H1 (cell line): ENCODE data around the gene NHP2. TPM values are rescaled to one million over a fixed set of nuclear protein-coding genes. Genes with fewer than 3 reads are reported as not detected.

Experiments
- CTCF ChIA-PET: fragments of 300-600 bp; sonication (Branson Sonifier 250); formaldehyde crosslinking; loops from one replicate; lab custom pipeline; 2021; ENCODE audit not compliant: partially characterized antibody; lab: Charles Lee
- POLR2A ChIA-PET: fragments of 300-600 bp; sonication (Branson Sonifier 250); formaldehyde crosslinking; loops from one replicate; lab custom pipeline; 2021; ENCODE audit warnings: inconsistent platforms; ENCODE audit not compliant: partially characterized antibody; lab: Charles Lee
- DNase-seq, 2 experiments: peaks; one replicate each; pipeline versions ENCODE4 v3.0.0 to v3.0.0-alpha.2; 2010 to 2022; ENCODE audit warnings: low spot score in 2 of 2, low read depth in 1 of 2, mixed read lengths in 1 of 2
- FAIRE-seq: peaks from 2 replicates; lab custom pipeline; 2011; peaks lifted over from hg19 to GRCh38; lab: Jason Lieb, UNC
- H2AFZ ChIP-seq: 2 replicates; pipeline ENCODE4 v1.8.1; 2012; ENCODE audit warnings: low read length, inconsistent platforms
- H2AK5ac ChIP-seq: 2 replicates; pipeline ENCODE4 v1.6.1; 2013; ENCODE audit warnings: low read depth, low read length
- H2BK120ac ChIP-seq: replicated peaks from 2 replicates; pipeline ENCODE3; 2013; ENCODE audit warnings: low read depth, low read length, inconsistent platforms
- H2BK12ac ChIP-seq: 2 replicates; pipeline ENCODE4 v1.6.1; 2013; ENCODE audit warnings: low read depth, low read length
- H2BK15ac ChIP-seq: 2 replicates; pipeline ENCODE4 v1.6.1; 2013; ENCODE audit warnings: low read length
- H2BK20ac ChIP-seq: 2 replicates; pipeline ENCODE4 v1.6.1; 2013; ENCODE audit warnings: low read length
- H2BK5ac ChIP-seq: 2 replicates; pipeline ENCODE4 v1.6.1; 2013; ENCODE audit warnings: low read depth, low read length
- H3K14ac ChIP-seq: 2 replicates; pipeline ENCODE4 v1.6.1; 2013; ENCODE audit warnings: inconsistent platforms; ENCODE audit not compliant: insufficient read length
- H3K18ac ChIP-seq: 2 replicates; pipeline ENCODE4 v1.6.1; 2013; ENCODE audit warnings: low read length; ENCODE audit errors: extremely low read depth
- H3K23ac ChIP-seq: 2 replicates; pipeline ENCODE4 v1.6.1; 2013; ENCODE audit warnings: inconsistent platforms; ENCODE audit not compliant: insufficient read length
- H3K23me2 ChIP-seq: 2 replicates; pipeline ENCODE4 v1.6.1; 2013; ENCODE audit warnings: low read depth, low read length
- H3K27ac ChIP-seq: 2 replicates; pipeline ENCODE4 v1.6.1; 2011; ENCODE audit warnings: low read depth, low read length, inconsistent platforms
- H3K27me3 ChIP-seq, 4 experiments: replicated peaks in 1 of 4; 1 replicate in 1 of 4; 2 replicates in 3 of 4; pipeline versions ENCODE4 v1.6.1 to v1.8.1; 2011 to 2013; ENCODE audit warnings: low read length in 3 of 4, mild to moderate bottlenecking in 3 of 4, inconsistent platforms in 2 of 4, mixed read lengths in 2 of 4, moderate library complexity in 1 of 4; ENCODE audit not compliant: control insufficient read depth in 3 of 4, insufficient read depth in 3 of 4; ENCODE audit errors: extremely low read depth in 1 of 4
- H3K36me3 ChIP-seq, 4 experiments: 2 replicates each; pipeline versions ENCODE4 v1.6.1 to v1.8.1; 2011 to 2013; ENCODE audit warnings: mild to moderate bottlenecking in 4 of 4, low read length in 3 of 4, moderate library complexity in 2 of 4, control low read depth in 1 of 4, inconsistent platforms in 1 of 4; ENCODE audit not compliant: insufficient read depth in 4 of 4, control insufficient read depth in 2 of 4
- H3K4ac ChIP-seq: replicated peaks from 2 replicates; pipeline ENCODE3; 2013; ENCODE audit warnings: low read length, low read depth, mixed read lengths, inconsistent platforms; ENCODE audit not compliant: insufficient read length
- H3K4me1 ChIP-seq, 4 experiments: replicated peaks in 1 of 4; 1 replicate in 1 of 4; 2 replicates in 3 of 4; pipeline versions ENCODE4 v1.6.1 to v1.8.1; 2011 to 2013; ENCODE audit warnings: low read length in 3 of 4, inconsistent platforms in 2 of 4, mixed read lengths in 1 of 4; ENCODE audit not compliant: insufficient read depth in 4 of 4, control insufficient read depth in 3 of 4
- H3K4me2 ChIP-seq, 2 experiments: 2 replicates each; pipeline versions ENCODE4 v1.6.1 to v1.8.1; 2011 to 2013; ENCODE audit warnings: low read depth in 2 of 2, low read length in 2 of 2, control low read depth in 1 of 2, inconsistent platforms in 1 of 2, mild to moderate bottlenecking in 1 of 2; ENCODE audit not compliant: insufficient read depth in 1 of 2
- H3K4me3 ChIP-seq, 4 experiments: fragments of 200-600, 300-600 bp in 1 of 4; sonication (generic), shearing (Covaris generic), sonication (Bioruptor Twin) in 1 of 4; 2 replicates each; pipeline versions ENCODE4 v1.5.1 to v1.8.1; 2011 to 2016; ENCODE audit warnings: low read length in 4 of 4, low read depth in 3 of 4, control low read depth in 2 of 4, inconsistent platforms in 2 of 4, mild to moderate bottlenecking in 2 of 4, mixed read lengths in 1 of 4, moderate library complexity in 1 of 4; ENCODE audit not compliant: insufficient read depth in 2 of 4; ENCODE audit errors: extremely low read depth in 1 of 4
- H3K56ac ChIP-seq: replicated peaks from 2 replicates; pipeline ENCODE3; 2013; ENCODE audit warnings: low read depth, mild to moderate bottlenecking, mixed read lengths, low read length, inconsistent platforms; ENCODE audit not compliant: insufficient read length
- H3K79me1 ChIP-seq: 2 replicates; pipeline ENCODE4 v1.6.1; 2013; ENCODE audit warnings: low read depth, low read length, control low read depth
- H3K79me2 ChIP-seq, 2 experiments: 2 replicates each; pipeline versions ENCODE4 v1.6.1 to v1.8.1; 2012 to 2013; ENCODE audit warnings: low read length in 2 of 2, mild to moderate bottlenecking in 2 of 2, inconsistent platforms in 1 of 2; ENCODE audit not compliant: insufficient read depth in 2 of 2, control insufficient read depth in 1 of 2
- H3K9ac ChIP-seq, 4 experiments: replicated peaks in 1 of 4; 1 replicate in 1 of 4; 2 replicates in 3 of 4; pipeline versions ENCODE4 v1.6.1 to v1.8.1; 2011 to 2013; ENCODE audit warnings: low read depth in 3 of 4, low read length in 3 of 4, control low read depth in 2 of 4, mild to moderate bottlenecking in 2 of 4, moderate library complexity in 2 of 4, inconsistent platforms in 1 of 4; ENCODE audit errors: extremely low read depth in 1 of 4
- H3K9me3 ChIP-seq, 2 experiments: 2 replicates each; pipeline versions ENCODE4 v1.6.1 to v1.8.1; 2012 to 2013; ENCODE audit warnings: mild to moderate bottlenecking in 2 of 2, moderate library complexity in 2 of 2, control low read depth in 1 of 2, inconsistent platforms in 1 of 2, low read depth in 1 of 2, low read length in 1 of 2, mixed read lengths in 1 of 2; ENCODE audit not compliant: insufficient read depth in 2 of 2
- H4K20me1 ChIP-seq, 2 experiments: replicated peaks in 1 of 2; 2 replicates each; pipeline versions ENCODE3 to v1.8.1; 2011 to 2013; ENCODE audit warnings: inconsistent platforms in 2 of 2, low read length in 2 of 2, mild to moderate bottlenecking in 1 of 2; ENCODE audit not compliant: insufficient read depth in 2 of 2, control insufficient read depth in 1 of 2
- H4K5ac ChIP-seq: 2 replicates; pipeline ENCODE4 v1.6.1; 2013; ENCODE audit warnings: low read length, low read depth, mixed read lengths, inconsistent platforms; ENCODE audit not compliant: insufficient read length
- H4K8ac ChIP-seq: 2 replicates; pipeline ENCODE4 v1.8.0; 2013; ENCODE audit warnings: mild to moderate bottlenecking, moderate library complexity, low read length, inconsistent platforms; ENCODE audit not compliant: insufficient read depth; ENCODE audit errors: extremely low read depth
- H4K91ac ChIP-seq: replicated peaks from 2 replicates; pipeline ENCODE3; 2013; ENCODE audit warnings: low read length, mixed read lengths, inconsistent platforms; ENCODE audit not compliant: insufficient read length
- EP300 ChIP-seq, 2 experiments: IDR thresholded peaks; 1 replicate in 1 of 2; 2 replicates in 1 of 2; pipeline ENCODE4 v1.6.1; 2011 to 2012; ENCODE audit warnings: low read depth in 2 of 2, low read length in 2 of 2, mild to moderate bottlenecking in 2 of 2, borderline replicate concordance in 1 of 2, inconsistent platforms in 1 of 2, moderate library complexity in 1 of 2
- RBBP5 ChIP-seq: IDR thresholded peaks from 2 replicates; pipeline ENCODE4 v1.7.1; 2012; ENCODE audit warnings: low read depth, mild to moderate bottlenecking, inconsistent platforms, low read length, moderate library complexity, borderline replicate concordance
- RNF2 ChIP-seq: fragments of 200-900, 300-1000 bp; sonication (generic); IDR thresholded peaks from 2 replicates; pipeline ENCODE4 v1.7.1; 2016; ENCODE audit warnings: borderline replicate concordance, low read depth, mild to moderate bottlenecking, antibody characterized with exemption, low read length; ENCODE audit not compliant: poor library complexity, severe bottlenecking; ENCODE audit errors: missing control alignments
- ZNF274 ChIP-seq: IDR thresholded peaks from 2 replicates; pipeline ENCODE4 v1.7.0; 2012; ENCODE audit warnings: low read length, borderline replicate concordance; ENCODE audit errors: extremely low read depth
- WGBS, 2 experiments: shearing (Covaris generic) in 1 of 2; methylation state at CpG; one replicate each; pipeline versions ENCODE4 v1.1.6 to v1.1.7; 2013 to 2015; ENCODE audit warnings: low lambda C conversion rate in 2 of 2, mixed read lengths in 2 of 2, inconsistent platforms in 1 of 2, low coverage in 1 of 2, missing lambda C conversion rate in 1 of 2; ENCODE audit not compliant: insufficient replicate concordance in 2 of 2, insufficient coverage in 1 of 2, insufficient read length in 1 of 2; ENCODE audit errors: extremely low coverage in 1 of 2, missing lambda C conversion rate in 1 of 2; 5-methylcytosine and 5-hydroxymethylcytosine counted together
- polyA plus RNA-seq, 7 experiments: library from polyadenylated mRNA; depleted of rRNA in 3 of 7; stranded (reverse) in 5 of 7; unstranded in 2 of 7; fragments of >200 nt in 5 of 7; fragments of 200-250 nt in 2 of 7; gene quantifications; 1 replicate in 5 of 7; 2 replicates in 1 of 7; 4 replicates in 1 of 7; pipeline versions ENCODE4 v1.2.1 to v1.2.3, GENCODE V29; 2011 to 2013; ENCODE audit warnings: missing spikeins in 2 of 7, mixed read lengths in 2 of 7
- total RNA-seq: library from RNA; stranded (reverse); fragmentation: NEBNext Ultra II Directional; extraction: Animal tissue kit (Norgen Biotek cat#: 25700); gene quantifications from 2 replicates; pipeline ENCODE4 v1.2.1, GENCODE V29; 2021

Gene NHP2
- total and polyA plus RNA-seq, 2 of the 8 experiments (the other 6 are each of a cell fraction or from before 2014, with no cell fraction given): 241 to 263 TPM

GRCh38 chr5:178111925-178112324 lies 41.8 kb downstream of the NHP2 start:
- Histone ChIP-seq H4K5ac (no peak overlapping the region), H3K36me3 (no peaks in the 10 kb centered on the region), H2AK5ac (no peak overlapping the region), H4K20me1 (peaks cover 0 to 7% of the 10 kb centered on the region in 2 experiments), H3K56ac (no peak overlapping the region), H3K18ac (no peak overlapping the region), H3K4ac (no peak overlapping the region), H3K23ac (no peak overlapping the region), H3K9ac (no peak overlapping the region), H3K27ac (no peak overlapping the region), H3K14ac (no peak overlapping the region), H3K4me2 (no peak overlapping the region), H3K27me3 (no peaks in the 10 kb centered on the region), H3K4me1 (peaks cover under 1 to 32% (median 20%) of the 10 kb centered on the region in 4 experiments), H3K79me2 (peaks cover 8 to 38% of the 10 kb centered on the region in 2 experiments; a peak in 3 of 4 replicates), H4K8ac (no peak overlapping the region), H3K79me1 (peaks cover 9% of the 10 kb centered on the region), H3K9me3 (no peaks in the 10 kb centered on the region), H2BK15ac (no peak overlapping the region), H2BK20ac (0 out of 2 replicates have a peak overlapping the region, but pooled peaks have one; percentile 16), H2BK5ac (no peak overlapping the region), H2BK12ac (no peak overlapping the region), H2AFZ (no peak overlapping the region), H3K4me3 (no peak overlapping the region), H2BK120ac (no peak overlapping the region), H3K23me2 (peaks cover 20% of the 10 kb centered on the region), H4K91ac (no peak overlapping the region)
- DNase-seq (no peak), FAIRE-seq (no peak)
- POLR2A ChIA-PET: interaction anchor here (1.9 to 27.9 kb wide), 2 partner anchors 22 to 34 kb away, joined by 6 to 1250 read pairs; partner anchors contain the start of genes NHP2 and RMND5B
- 91% methylated on average over 2 of the region's 3 CpGs; no CpG with 5 or more reads in 1 of the 2 experiments for WGBS, 2 experiments
- CTCF ChIA-PET: interaction anchor here (1.3 kb wide), 1 partner anchor 11 kb away, joined by 4 read pairs; no protein-coding TSS in a partner anchor
- TF ChIP-seq EP300 (IDR thresholded peaks at IDR 0.05; ENCODE audit: borderline replicate concordance in 1 of 2, low read depth in 2 of 2, low read length in 2 of 2) (no peak), RNF2 (no peak), RBBP5 (no peak), ZNF274 (no peak)
